Fibroblast of skin of right biceps (primary cell): ENCODE data around the gene PCDHA6.
"Not testable (repeated sequence)": the region's sequence is repeated elsewhere in the genome, so short reads cannot be mapped to it uniquely, and the experiment has no call there.

Experiments
- DNase-seq: peaks from one replicate; pipeline ENCODE4 v3.0.0-alpha.2; 2013

PCDHA6 gene

GRCh38 chr5:140868721-140869554 lies 41.2 kb downstream of the PCDHA6 start, which contains the start of gene PCDHA11:
Gene PCDHA11 (plus strand): TSS chr5:140868957. CDS start chr5:140869104, 147 bp downstream.
- no peak for DNase-seq

DNA sequence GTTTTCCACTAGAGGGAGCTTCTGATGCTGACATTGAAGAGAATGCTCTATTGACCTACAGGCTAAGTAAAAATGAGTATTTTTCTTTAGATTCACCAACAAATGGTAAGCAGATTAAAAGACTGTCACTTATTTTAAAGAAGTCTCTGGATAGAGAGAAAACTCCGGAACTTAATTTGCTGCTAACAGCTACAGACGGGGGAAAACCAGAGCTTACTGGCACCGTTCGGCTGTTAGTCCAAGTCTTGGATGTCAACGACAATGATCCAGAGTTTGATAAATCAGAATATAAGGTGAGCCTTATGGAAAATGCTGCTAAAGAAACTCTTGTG lies 41.8 kb downstream of the PCDHA6 start:
- DNase-seq = no peak

DNA sequence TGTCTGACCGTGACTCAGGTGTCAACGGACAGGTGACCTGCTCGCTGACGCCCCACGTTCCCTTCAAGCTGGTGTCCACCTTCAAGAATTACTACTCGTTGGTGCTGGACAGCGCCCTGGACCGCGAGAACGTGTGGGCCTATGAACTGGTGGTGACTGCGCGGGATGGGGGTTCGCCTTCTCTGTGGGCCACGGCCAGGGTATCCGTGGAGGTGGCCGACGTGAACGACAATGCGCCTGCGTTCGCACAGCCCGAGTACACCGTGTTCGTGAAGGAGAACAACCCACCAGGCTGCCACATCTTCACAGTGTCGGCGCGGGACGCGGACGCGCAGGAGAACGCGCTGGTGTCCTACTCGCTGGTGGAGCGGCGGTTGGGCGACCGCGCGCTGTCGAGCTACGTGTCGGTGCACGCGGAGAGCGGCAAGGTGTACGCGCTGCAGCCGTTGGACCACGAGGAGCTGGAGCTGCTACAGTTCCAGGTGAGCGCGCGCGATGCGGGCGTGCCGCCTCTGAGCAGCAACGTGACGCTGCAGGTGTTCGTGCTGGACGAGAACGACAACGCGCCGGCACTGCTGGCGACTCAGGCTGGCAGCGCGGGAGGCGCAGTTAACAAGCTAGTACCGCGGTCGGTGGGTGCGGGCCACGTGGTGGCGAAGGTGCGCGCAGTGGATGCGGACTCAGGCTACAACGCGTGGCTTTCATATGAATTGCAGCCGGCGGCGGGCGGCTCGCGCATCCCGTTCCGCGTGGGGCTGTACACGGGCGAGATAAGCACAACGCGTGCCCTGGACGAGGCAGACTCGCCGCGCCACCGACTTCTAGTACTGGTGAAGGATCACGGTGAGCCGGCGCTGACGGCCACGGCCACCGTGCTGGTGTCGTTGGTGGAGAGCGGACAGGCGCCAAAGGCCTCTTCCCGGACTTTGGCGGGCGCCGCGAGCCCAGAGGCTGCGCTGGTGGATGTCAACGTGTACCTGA lies 42.8 kb downstream of the PCDHA6 start:
- DNase-seq = no peak

DNA sequence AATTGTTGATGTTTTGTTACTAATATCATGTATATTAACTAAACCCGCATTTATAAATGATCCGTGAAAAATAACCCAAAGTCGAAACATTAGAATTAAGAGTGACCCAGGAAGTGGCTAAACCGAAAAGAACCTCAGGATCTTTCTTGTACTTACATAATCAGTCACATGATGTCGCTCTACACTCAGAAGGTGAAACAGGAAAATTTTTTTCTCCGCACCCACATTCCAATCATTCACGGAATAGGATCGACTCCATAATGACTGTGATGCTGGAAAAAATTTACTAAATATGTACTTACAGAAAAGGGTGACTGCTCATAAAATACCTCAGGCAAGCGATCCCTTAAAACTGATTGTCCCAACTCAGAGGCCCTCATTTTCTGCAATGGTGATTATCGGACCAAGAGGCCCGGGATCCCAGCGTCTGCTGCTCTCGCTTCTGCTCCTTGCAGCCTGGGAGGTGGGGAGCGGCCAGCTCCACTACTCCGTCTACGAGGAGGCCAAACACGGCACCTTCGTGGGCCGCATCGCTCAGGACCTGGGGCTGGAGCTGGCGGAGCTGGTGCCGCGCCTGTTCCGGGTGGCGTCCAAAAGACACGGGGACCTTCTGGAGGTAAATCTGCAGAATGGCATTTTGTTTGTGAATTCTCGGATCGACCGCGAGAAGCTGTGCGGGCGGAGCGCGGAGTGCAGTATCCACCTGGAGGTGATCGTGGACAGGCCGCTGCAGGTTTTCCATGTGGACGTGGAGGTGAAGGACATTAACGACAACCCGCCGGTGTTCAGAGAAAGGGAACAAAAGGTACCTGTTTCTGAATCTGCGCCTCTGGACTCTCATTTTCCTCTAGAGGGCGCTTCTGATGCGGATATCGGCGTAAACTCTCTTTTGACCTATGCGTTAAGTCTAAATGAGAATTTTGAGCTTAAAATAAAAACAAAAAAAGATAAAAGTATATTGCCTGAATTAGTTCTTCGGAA lies 47.6 kb downstream of the PCDHA6 start, which contains the start of gene PCDHA12:
TSS of gene PCDHA12 (plus strand) at position 224 of the 981 bp plus-strand sequence. CDS start at position 389, 165 bp downstream.
- no peak for DNase-seq

- DNase-seq = not testable (repeated sequence)
Observed at GRCh38 chr5:140876541-140877261, 48.9 kb downstream of the PCDHA6 start.

DNA sequence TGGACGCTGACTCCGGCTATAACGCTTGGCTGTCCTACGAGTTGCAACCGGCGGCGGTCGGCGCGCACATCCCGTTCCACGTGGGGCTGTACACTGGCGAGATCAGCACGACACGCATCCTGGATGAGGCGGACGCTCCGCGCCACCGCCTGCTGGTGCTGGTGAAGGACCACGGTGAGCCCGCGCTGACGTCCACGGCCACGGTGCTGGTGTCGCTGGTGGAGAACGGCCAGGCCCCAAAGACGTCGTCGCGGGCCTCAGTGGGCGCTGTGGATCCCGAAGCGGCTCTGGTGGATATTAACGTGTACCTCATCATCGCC lies 49.5 kb downstream of the PCDHA6 start:
- no peak for DNase-seq
